Fibroblast of lung (primary cell): ENCODE data around the gene CHM. TPM values are rescaled to one million over a fixed set of nuclear protein-coding genes. Genes with fewer than 3 reads are reported as not detected.

Experiments used
- DNase-seq, 2 donors: peaks; one replicate each; pipeline versions ENCODE4 v3.0.0 to v3.0.0-alpha.2; 2010; ENCODE audit warnings: low read depth in 2 of 2
- H2AFZ ChIP-seq: 2 replicates; pipeline ENCODE4 v1.5.1; 2012; ENCODE audit warnings: low read length, control low read depth, inconsistent platforms
- H3K27ac ChIP-seq: 2 replicates; pipeline ENCODE4 v1.5.1; 2011; ENCODE audit warnings: low read length, control low read depth; ENCODE audit not compliant: insufficient read depth
- H3K27me3 ChIP-seq: 2 replicates; pipeline ENCODE4 v1.5.1; 2011; ENCODE audit warnings: mild to moderate bottlenecking, low read length; ENCODE audit not compliant: control insufficient read depth, insufficient read depth
- H3K36me3 ChIP-seq: 2 replicates; pipeline ENCODE4 v1.5.1; 2011; ENCODE audit warnings: low read length; ENCODE audit not compliant: control insufficient read depth, insufficient read depth
- H3K4me1 ChIP-seq: 2 replicates; pipeline ENCODE4 v1.5.1; 2011; ENCODE audit warnings: low read length; ENCODE audit not compliant: control insufficient read depth, insufficient read depth; ENCODE audit errors: extremely low read depth
- H3K4me2 ChIP-seq: 2 replicates; pipeline ENCODE4 v1.5.1; 2011; ENCODE audit warnings: low read length, control low read depth; ENCODE audit not compliant: insufficient read depth; ENCODE audit errors: extremely low read depth
- H3K4me3 ChIP-seq, 4 experiments: fragments of 200-600 bp in 1 of 4; sonication (generic) in 1 of 4; replicated peaks in 1 of 4; 2 replicates each; pipeline ENCODE4 v1.5.1; 2011 to 2016; ENCODE audit warnings: low read length in 4 of 4, low read depth in 3 of 4, mild to moderate bottlenecking in 3 of 4, control low read depth in 2 of 4, inconsistent platforms in 1 of 4, mixed read lengths in 1 of 4; ENCODE audit not compliant: insufficient read depth in 1 of 4; ENCODE audit errors: control extremely low read depth in 1 of 4
- H3K79me2 ChIP-seq: 2 replicates; pipeline ENCODE4 v1.5.1; 2012; ENCODE audit warnings: mild to moderate bottlenecking, low read length, inconsistent platforms; ENCODE audit not compliant: control insufficient read depth, insufficient read depth
- H3K9ac ChIP-seq: 2 replicates; pipeline ENCODE4 v1.5.1; 2011; ENCODE audit warnings: mild to moderate bottlenecking, low read length, control low read depth; ENCODE audit not compliant: insufficient read depth
- H3K9me3 ChIP-seq: 2 replicates; pipeline ENCODE4 v1.5.1; 2012; ENCODE audit warnings: low read depth, low read length; ENCODE audit not compliant: control insufficient read depth, insufficient read depth
- H4K20me1 ChIP-seq: 2 replicates; pipeline ENCODE4 v1.5.1; 2011; ENCODE audit warnings: low read length; ENCODE audit not compliant: control insufficient read depth, insufficient read depth; ENCODE audit errors: extremely low read depth
- EZH2 ChIP-seq: IDR thresholded peaks from 2 replicates; pipeline ENCODE4 v1.5.1; 2012; ENCODE audit warnings: low read length, control low read depth, mild to moderate bottlenecking; ENCODE audit errors: missing control alignments
- polyA plus RNA-seq, 2 donors: library from polyadenylated mRNA; depleted of rRNA in 1 of 2; stranded (reverse) in 1 of 2; unstranded in 1 of 2; fragments of >200 nt; gene quantifications; 2 replicates each; pipeline ENCODE4 v1.2.1, GENCODE V29; 2011 to 2012; ENCODE audit warnings: missing spikeins in 1 of 2
- total RNA-seq: library from RNA; depleted of rRNA; stranded (reverse); fragments of >200 nt; gene quantifications from 2 replicates; pipeline ENCODE4 v1.2.1, GENCODE V29; 2014
- TF ChIP-seq, protein P1 (sequence below), 2 donors: IDR thresholded peaks in 1 of 2; conservative IDR thresholded peaks in 1 of 2; 1 replicate in 1 of 2; 2 replicates in 1 of 2; pipeline ENCODE4 v1.5.1; 2011 to 2012; ENCODE audit warnings: low read length in 2 of 2, control low read depth in 1 of 2, inconsistent platforms in 1 of 2, low read depth in 1 of 2, mild to moderate bottlenecking in 1 of 2

The CHM gene
- total and polyA plus RNA-seq, 2 donors (not counting 1 experiment from before 2014, with no cell fraction given) = 22.4 to 33.4 TPM

DNA sequence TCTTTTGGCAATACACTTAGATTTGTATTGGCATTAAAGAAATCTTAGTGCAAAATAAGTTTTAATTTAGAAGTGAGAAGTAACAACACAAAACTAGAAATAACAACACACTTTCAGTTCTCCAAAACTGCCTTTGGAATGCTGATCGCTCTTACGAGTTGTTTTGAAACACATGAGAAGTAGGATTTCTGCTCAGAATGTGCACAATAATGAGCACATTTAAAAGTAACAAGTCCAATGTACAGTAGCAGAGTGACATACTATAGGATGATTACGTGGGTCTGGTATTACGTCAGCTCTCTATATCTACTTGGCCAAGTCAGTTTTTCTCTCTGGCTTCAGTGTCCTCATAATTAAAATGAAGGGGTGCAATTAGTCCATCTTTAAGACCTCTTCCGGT, 164.8 kb downstream of the CHM start:
- Histone ChIP-seq H3K27ac (no peak overlapping the region), H3K27me3 (no peaks in the 10 kb centered on the region), H2AFZ (no peak overlapping the region), H3K79me2 (no peaks in the 10 kb centered on the region), H4K20me1 (no peaks in the 10 kb centered on the region), H3K4me3 (no peak overlapping the region), H3K4me2 (no peak overlapping the region), H3K9me3 (no peaks in the 10 kb centered on the region), H3K4me1 (no peaks in the 10 kb centered on the region), H3K9ac (no peak overlapping the region), H3K36me3 (no peaks in the 10 kb centered on the region)
- no peak for DNase-seq
- TF ChIP-seq, protein P1, sequence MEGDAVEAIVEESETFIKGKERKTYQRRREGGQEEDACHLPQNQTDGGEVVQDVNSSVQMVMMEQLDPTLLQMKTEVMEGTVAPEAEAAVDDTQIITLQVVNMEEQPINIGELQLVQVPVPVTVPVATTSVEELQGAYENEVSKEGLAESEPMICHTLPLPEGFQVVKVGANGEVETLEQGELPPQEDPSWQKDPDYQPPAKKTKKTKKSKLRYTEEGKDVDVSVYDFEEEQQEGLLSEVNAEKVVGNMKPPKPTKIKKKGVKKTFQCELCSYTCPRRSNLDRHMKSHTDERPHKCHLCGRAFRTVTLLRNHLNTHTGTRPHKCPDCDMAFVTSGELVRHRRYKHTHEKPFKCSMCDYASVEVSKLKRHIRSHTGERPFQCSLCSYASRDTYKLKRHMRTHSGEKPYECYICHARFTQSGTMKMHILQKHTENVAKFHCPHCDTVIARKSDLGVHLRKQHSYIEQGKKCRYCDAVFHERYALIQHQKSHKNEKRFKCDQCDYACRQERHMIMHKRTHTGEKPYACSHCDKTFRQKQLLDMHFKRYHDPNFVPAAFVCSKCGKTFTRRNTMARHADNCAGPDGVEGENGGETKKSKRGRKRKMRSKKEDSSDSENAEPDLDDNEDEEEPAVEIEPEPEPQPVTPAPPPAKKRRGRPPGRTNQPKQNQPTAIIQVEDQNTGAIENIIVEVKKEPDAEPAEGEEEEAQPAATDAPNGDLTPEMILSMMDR (conservative IDR thresholded peaks at IDR 0.05 in 1 of 2, IDR thresholded peaks at IDR 0.05 in 1 of 2; ENCODE audit: low read depth in 1 of 2, low read length in 2 of 2) = no peak
- no peak for TF ChIP-seq EZH2

- Histone ChIP-seq H3K9me3 (no peaks in the 10 kb centered on the region), H3K27ac (no peak overlapping the region), H3K4me1 (no peaks in the 10 kb centered on the region), H3K4me2 (no peak overlapping the region), H3K27me3 (no peaks in the 10 kb centered on the region), H3K79me2 (no peaks in the 10 kb centered on the region), H3K4me3 (no peak overlapping the region), H2AFZ (no peak overlapping the region), H3K36me3 (no peaks in the 10 kb centered on the region), H4K20me1 (no peaks in the 10 kb centered on the region), H3K9ac (no peak overlapping the region)
- TF ChIP-seq, protein P1 (conservative IDR thresholded peaks at IDR 0.05 in 1 of 2, IDR thresholded peaks at IDR 0.05 in 1 of 2; ENCODE audit: low read depth in 1 of 2, low read length in 2 of 2) = no peak
- TF ChIP-seq EZH2 = no peak
- DNase-seq = no peak
Measured at GRCh38 chrX:85870585-85870984, 176.8 kb downstream of the CHM start.

- no peaks in the 10 kb centered on the region for H3K4me1 ChIP-seq
- no peaks in the 10 kb centered on the region for H3K79me2 ChIP-seq
- no peak for TF ChIP-seq EZH2
- TF ChIP-seq, protein P1 (conservative IDR thresholded peaks at IDR 0.05 in 1 of 2, IDR thresholded peaks at IDR 0.05 in 1 of 2; ENCODE audit: low read depth in 1 of 2, low read length in 2 of 2) = no peak
- H3K4me2 ChIP-seq = no peak overlapping the region
- H3K9me3 ChIP-seq = no peaks in the 10 kb centered on the region
- H3K36me3 ChIP-seq = no peaks in the 10 kb centered on the region
- no peak overlapping the region for H3K9ac ChIP-seq
- H3K4me3 ChIP-seq = no peak overlapping the region
- no peak overlapping the region for H2AFZ ChIP-seq
- no peak overlapping the region for H3K27ac ChIP-seq
- H4K20me1 ChIP-seq = no peaks in the 10 kb centered on the region
- no peak for DNase-seq
- no peaks in the 10 kb centered on the region for H3K27me3 ChIP-seq
Measured at GRCh38 chrX:85865324-85865723, 182.0 kb downstream of the CHM start.
